ENCODE data around the gene PLXNA4. TPM values are rescaled to one million over a fixed set of nuclear protein-coding genes. Genes with fewer than 3 reads are reported as not detected.
A peak's percentile ranks its signal among the peaks of the same experiment; 100 is the strongest.

Gene PLXNA4
- total and polyA plus RNA-seq, 3 donors from 2014 or later, result 3.4 to 5.5 (median 3.8) TPM

DNA sequence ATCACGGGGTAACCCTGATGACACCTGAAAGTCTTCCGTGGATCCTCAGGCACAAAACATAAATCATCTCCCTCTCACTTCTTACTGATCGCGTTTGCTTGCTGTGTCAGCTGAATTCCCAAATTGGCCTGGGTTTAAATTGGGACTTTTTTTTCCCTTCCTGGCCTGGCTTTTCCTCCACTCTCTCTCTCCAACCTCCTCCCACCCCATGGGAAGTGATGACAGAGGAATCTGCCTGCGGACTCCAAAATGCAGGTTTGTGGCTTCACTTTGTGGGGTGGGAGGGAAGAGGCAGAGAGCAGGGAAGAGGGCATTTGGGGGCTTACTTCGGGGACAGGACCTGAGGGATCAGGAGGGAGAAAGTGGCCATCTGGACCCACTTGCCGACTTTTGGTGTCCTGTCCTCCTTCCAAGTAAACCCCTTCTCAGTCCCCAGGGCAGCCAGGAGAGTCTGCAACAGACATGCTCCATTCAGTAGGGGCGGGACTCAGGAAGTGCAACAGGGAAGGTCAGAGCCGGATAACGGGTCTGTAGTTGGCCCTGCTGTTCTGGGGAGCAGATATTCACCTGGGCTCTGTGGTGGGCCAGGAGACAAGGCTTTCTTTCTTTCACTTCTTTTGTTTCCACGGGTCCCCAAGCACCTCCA, 172.7 kb downstream of the PLXNA4 start:
- Histone ChIP-seq H3K27me3 (no peaks in the 10 kb centered on the region), H3K4me1 (peaks cover 44% of the 10 kb centered on the region), H3K9me3 (no peaks in the 10 kb centered on the region), H3K27ac (no peak overlapping the region), H3K4me3 (no peak overlapping the region), H3K36me3 (ENCODE audit: low read depth, missing control alignments) (no peaks in the 10 kb centered on the region)
- TF ChIP-seq, protein P1, sequence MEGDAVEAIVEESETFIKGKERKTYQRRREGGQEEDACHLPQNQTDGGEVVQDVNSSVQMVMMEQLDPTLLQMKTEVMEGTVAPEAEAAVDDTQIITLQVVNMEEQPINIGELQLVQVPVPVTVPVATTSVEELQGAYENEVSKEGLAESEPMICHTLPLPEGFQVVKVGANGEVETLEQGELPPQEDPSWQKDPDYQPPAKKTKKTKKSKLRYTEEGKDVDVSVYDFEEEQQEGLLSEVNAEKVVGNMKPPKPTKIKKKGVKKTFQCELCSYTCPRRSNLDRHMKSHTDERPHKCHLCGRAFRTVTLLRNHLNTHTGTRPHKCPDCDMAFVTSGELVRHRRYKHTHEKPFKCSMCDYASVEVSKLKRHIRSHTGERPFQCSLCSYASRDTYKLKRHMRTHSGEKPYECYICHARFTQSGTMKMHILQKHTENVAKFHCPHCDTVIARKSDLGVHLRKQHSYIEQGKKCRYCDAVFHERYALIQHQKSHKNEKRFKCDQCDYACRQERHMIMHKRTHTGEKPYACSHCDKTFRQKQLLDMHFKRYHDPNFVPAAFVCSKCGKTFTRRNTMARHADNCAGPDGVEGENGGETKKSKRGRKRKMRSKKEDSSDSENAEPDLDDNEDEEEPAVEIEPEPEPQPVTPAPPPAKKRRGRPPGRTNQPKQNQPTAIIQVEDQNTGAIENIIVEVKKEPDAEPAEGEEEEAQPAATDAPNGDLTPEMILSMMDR (IDR thresholded peaks at IDR 0.05), result no peak
- TF ChIP-seq POLR2A (IDR thresholded peaks at IDR 0.05), result no peak
- DNase-seq, result no peak
- WGBS, 2 donors, result 61 to 62% methylated on average over 10 to 11 of the region's 11 CpGs
- intact Hi-C loops (cut with DNase I; ENCODE audit: low total_unique reads), result loop anchor here (10.0 kb wide), 1 partner anchor 81 kb away; no protein-coding TSS in a partner anchor

DNA sequence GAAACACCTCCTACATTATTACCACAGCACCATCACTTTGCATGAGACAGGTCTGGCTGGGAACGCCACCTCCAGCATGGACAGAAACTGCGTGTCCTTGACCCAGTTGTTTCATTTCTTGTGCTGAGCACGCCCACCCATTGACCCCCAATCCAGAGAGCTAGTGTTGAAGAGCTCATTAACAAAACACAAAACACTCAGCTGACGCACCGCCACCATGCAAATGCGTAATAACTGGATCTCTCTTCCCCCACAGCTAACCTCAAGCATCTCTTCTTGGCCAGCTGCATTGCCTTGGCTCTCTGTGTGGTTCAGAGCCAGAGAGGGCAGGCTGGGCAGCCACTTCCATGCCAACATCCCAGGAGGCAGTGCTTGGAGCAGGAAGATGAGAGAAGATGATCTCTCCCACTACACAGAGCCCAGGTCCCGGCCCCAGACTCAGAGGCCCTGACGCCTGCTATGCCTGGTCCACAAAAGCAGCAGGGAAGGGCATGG, 173.5 kb downstream of the PLXNA4 start:
- intact Hi-C loops (cut with DNase I; ENCODE audit: low total_unique reads), result loop anchor here (10.0 kb wide), 1 partner anchor 82 kb away; no protein-coding TSS in a partner anchor
- peak; percentile 84 for DNase-seq
- Histone ChIP-seq H3K27me3 (no peaks in the 10 kb centered on the region), H3K27ac (peak overlapping the region in 1 of 2 donors; percentile 64), H3K4me3 (no peak overlapping the region), H3K4me1 (peaks cover 44% of the 10 kb centered on the region), H3K36me3 (ENCODE audit: low read depth, missing control alignments) (no peaks in the 10 kb centered on the region), H3K9me3 (no peaks in the 10 kb centered on the region)
- TF ChIP-seq POLR2A (IDR thresholded peaks at IDR 0.05), result no peak
- TF ChIP-seq, protein P1 (IDR thresholded peaks at IDR 0.05), result no peak
- WGBS, 2 donors, result 30 to 43% methylated on average over 8 of the region's 8 CpGs

DNA sequence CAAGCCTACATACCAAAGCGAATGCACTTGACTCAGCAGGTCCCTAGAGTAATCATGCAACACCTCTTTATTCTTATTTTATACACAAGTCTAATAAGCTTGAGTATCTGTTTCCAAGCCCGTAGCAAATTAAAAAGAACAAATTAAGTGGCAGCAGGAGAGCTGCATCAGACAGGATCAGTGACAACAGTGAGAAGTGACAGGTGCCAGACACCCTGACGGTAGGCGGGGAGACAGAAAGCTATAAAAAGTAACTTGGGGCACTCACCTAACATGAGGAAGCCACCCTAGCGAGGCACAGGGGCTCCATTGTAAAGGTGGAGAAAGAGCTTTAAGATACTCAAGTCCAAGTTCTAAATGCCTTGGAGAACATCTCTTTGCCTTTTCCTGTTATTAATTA, 174.2 kb downstream of the PLXNA4 start:
- no peaks in the 10 kb centered on the region for H3K9me3 ChIP-seq
- no peak for DNase-seq
- no peak for TF ChIP-seq POLR2A (IDR thresholded peaks at IDR 0.05)
- TF ChIP-seq, protein P1 (IDR thresholded peaks at IDR 0.05), result no peak
- no peak overlapping the region for H3K4me3 ChIP-seq
- H3K36me3 ChIP-seq (ENCODE audit: low read depth, missing control alignments), result no peaks in the 10 kb centered on the region
- peaks cover 44% of the 10 kb centered on the region for H3K4me1 ChIP-seq
- H3K27ac ChIP-seq, result no peak overlapping the region
- no peaks in the 10 kb centered on the region for H3K27me3 ChIP-seq
- intact Hi-C loops (cut with DNase I; ENCODE audit: low total_unique reads), result loop anchor here (10.0 kb wide), 1 partner anchor 83 kb away; no protein-coding TSS in a partner anchor
- WGBS, 2 donors, result 90 to 92% methylated on average over 5 of the region's 5 CpGs

DNA sequence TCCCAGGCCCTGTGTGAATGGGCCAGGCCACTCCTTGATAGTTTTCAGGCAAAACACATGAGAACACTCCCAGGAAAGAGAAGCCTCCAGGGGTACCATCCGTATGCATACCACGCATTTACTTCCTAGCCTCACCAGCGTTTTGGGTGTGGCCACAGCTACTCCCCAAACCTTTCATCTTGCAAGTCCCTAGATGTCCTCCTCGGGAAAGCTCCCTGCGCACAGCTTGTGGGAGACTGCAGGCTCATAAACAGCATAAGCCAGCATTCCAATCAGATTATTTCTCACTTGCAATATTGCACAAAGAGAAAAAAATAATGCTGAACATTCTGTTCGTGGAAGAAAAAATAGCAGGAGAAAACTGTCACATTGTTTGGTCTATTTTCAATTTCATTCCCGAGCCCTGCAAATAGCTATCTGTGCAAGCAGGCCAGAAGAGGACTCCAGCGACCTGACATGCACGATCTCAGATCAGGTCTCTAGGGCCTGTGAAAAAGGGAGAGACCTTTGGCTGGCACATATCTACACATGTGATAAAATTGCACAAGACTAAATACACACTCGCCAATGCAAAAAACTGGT, 175.6 kb downstream of the PLXNA4 start:
- H3K27me3 ChIP-seq, result no peaks in the 10 kb centered on the region
- TF ChIP-seq, protein P1 (IDR thresholded peaks at IDR 0.05), result no peak
- TF ChIP-seq POLR2A (IDR thresholded peaks at IDR 0.05), result no peak
- peak; percentile 57 for DNase-seq
- peak overlapping the region; percentile 36 to 73 for H3K27ac ChIP-seq
- WGBS, 2 donors, result 36 to 46% methylated on average over 10 of the region's 10 CpGs
- no peak overlapping the region for H3K4me3 ChIP-seq
- H3K36me3 ChIP-seq (ENCODE audit: low read depth, missing control alignments), result no peaks in the 10 kb centered on the region
- H3K4me1 ChIP-seq, result peaks cover 44% of the 10 kb centered on the region
- intact Hi-C loops (cut with DNase I; ENCODE audit: low total_unique reads), result loop anchor here (10.0 kb wide), 1 partner anchor 84 kb away; no protein-coding TSS in a partner anchor
- no peaks in the 10 kb centered on the region for H3K9me3 ChIP-seq
